ENCODE results near the gene CHST9.
"Not testable (repeated sequence)": the region's sequence is repeated elsewhere in the genome, so short reads cannot be mapped to it uniquely, and the experiment has no call there.

Gene CHST9

GRCh38 chr18:27185025-27185763 lies at the start of gene CHST9:
Gene CHST9, minus strand, starts transcription at chr18:27185308. Its CDS starts 42,499 bp downstream, at chr18:27142809.
- no peak for DNase-seq (ENCODE audit: low read depth)

- not testable (repeated sequence) for DNase-seq (ENCODE audit: low read depth)
Measured at GRCh38 chr18:27232355-27232754, 47.2 kb upstream of the CHST9 start.

- DNase-seq (ENCODE audit: low read depth), result not testable (repeated sequence)
Measured at GRCh38 chr18:27231671-27232070, 46.6 kb upstream of the CHST9 start.

- not testable (repeated sequence) for DNase-seq (ENCODE audit: low read depth)
Measured at GRCh38 chr18:27231221-27231620, 46.1 kb upstream of the CHST9 start.

- DNase-seq (ENCODE audit: low read depth), result no peak
Measured at GRCh38 chr18:27227721-27228120, 42.6 kb upstream of the CHST9 start.

GRCh38 chr18:27226556-27227075 lies 41.5 kb upstream of the CHST9 start:
- no peak for DNase-seq (ENCODE audit: low read depth)

DNA sequence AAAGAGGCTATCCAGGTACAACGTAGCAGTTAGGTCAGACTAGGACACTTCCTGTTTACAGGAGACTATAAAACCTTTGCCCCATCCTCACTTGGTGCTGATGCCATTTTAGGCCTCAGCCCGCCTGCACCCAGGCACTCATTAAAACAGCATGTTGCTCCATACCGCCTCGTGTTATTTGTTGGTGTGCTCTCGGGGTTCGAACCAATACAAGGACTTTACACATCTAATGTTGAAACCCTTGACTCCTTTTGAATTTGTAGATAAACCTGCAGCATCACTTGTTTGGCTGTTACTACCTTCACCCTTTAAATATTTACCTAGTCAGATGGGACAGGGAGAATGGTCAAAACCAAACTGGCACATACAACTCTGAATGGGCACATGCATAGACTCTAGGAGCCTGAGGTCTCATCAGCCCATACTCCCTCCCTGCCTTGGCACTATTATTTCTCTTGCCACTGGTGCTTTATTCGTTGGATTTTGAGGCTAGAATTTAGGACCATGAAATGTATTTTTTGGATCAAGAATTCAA lies 40.9 kb upstream of the CHST9 start:
- no peak for DNase-seq (ENCODE audit: low read depth)

GRCh38 chr18:27223526-27224291 lies 38.6 kb upstream of the CHST9 start:
- no peak for DNase-seq (ENCODE audit: low read depth)

GRCh38 chr18:27214831-27215230 lies 29.7 kb upstream of the CHST9 start:
- DNase-seq (ENCODE audit: low read depth), result no peak

GRCh38 chr18:27213123-27213717 lies 28.1 kb upstream of the CHST9 start:
- no peak for DNase-seq (ENCODE audit: low read depth)

- DNase-seq (ENCODE audit: low read depth), result no peak
Measured at GRCh38 chr18:27211569-27211968, 26.5 kb upstream of the CHST9 start.

DNA sequence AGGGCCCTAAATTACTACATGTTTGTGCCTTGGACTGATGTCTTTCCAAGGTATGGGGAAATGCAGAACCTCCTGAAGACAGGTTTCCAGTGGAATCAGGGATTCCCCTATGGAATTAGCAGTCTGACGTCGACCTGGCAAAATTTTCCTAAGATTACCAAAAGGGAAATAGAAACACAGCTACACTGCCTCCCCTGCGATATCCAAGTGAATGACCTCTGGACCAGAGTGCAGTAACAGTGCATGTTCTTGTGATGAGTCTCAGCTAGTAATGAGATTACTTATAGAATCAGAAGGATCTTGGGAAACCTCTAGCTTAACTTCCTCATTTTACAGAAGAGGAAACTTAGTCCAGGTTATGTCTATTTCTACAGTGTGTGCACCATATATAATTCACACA lies 21.3 kb upstream of the CHST9 start:
- no peak for DNase-seq (ENCODE audit: low read depth)

- no peak for DNase-seq (ENCODE audit: low read depth)
Measured at GRCh38 chr18:27202741-27203140, 17.6 kb upstream of the CHST9 start.

DNA sequence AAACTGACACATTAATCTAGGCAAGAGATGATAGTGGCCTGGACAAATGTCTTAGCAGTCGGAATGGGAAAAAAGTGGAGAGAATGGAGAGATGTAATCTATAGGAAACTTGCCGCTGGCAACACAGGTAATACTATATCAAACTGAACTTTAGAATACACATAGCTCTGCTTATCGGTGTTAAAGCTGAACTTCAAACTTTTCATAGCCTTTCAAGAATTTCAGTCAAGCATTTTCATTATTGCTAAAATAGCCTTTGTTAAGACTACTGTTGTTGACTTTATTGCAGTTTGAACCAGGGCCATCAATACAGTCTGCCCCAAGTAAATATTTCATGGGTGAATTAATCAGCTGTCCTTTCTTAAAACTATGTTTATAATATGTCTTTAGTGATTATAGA lies 12.9 kb upstream of the CHST9 start:
- no peak for DNase-seq (ENCODE audit: low read depth)

GRCh38 chr18:27188309-27188708 lies 3.2 kb upstream of the CHST9 start:
- DNase-seq (ENCODE audit: low read depth), result no peak

GRCh38 chr18:27185897-27186296 lies 789 bp upstream of the CHST9 start:
- DNase-seq (ENCODE audit: low read depth), result no peak

- DNase-seq (ENCODE audit: low read depth), result no peak
Measured at GRCh38 chr18:27184115-27185024, 738 bp downstream of the CHST9 start.

- DNase-seq (ENCODE audit: low read depth), result no peak
Measured at GRCh38 chr18:27181726-27182125, 3.4 kb downstream of the CHST9 start.

GRCh38 chr18:27178424-27178823 lies 6.7 kb downstream of the CHST9 start:
- no peak for DNase-seq (ENCODE audit: low read depth)

GRCh38 chr18:27175914-27176313 lies 9.2 kb downstream of the CHST9 start:
- no peak for DNase-seq (ENCODE audit: low read depth)

GRCh38 chr18:27175245-27175644 lies 9.9 kb downstream of the CHST9 start:
- DNase-seq (ENCODE audit: low read depth), result no peak

Data from stromal cell of bone marrow (primary cell).